RWPE1 (cell line): ENCODE results near the gene CHCHD1.
"Not testable (repeated sequence)": the region's sequence is repeated elsewhere in the genome, so short reads cannot be mapped to it uniquely, and the experiment has no call there.

Experiments used
- CTCF ChIA-PET: fragments of 350-600 bp; sonication (Branson Sonifier 250); formaldehyde crosslinking; extraction: SDS; loops from one replicate; lab custom pipeline; 2021; lab: Yijun Ruan, JAX
- POLR2A ChIA-PET: fragments of 400-600 bp; formaldehyde crosslinking; extraction: SDS; loops from one replicate; lab custom pipeline; 2020; ENCODE audit warnings: antibody characterized with exemption; ENCODE audit not compliant: low non-redundant PET; lab: Yijun Ruan, JAX
- DNase-seq: peaks from one replicate; pipeline ENCODE4 v3.0.0; 2012; ENCODE audit warnings: low spot score
- H3K27ac ChIP-seq: fragments of 450-650 bp; 2 replicates; pipeline ENCODE4 v1.5.1; 2017
- TF ChIP-seq, protein P1 (sequence below): fragments of 450-650 bp; conservative IDR thresholded peaks from 2 replicates; pipeline ENCODE4 v1.5.1; 2017; ENCODE audit warnings: low read depth, mild to moderate bottlenecking

The CHCHD1 gene

DNA sequence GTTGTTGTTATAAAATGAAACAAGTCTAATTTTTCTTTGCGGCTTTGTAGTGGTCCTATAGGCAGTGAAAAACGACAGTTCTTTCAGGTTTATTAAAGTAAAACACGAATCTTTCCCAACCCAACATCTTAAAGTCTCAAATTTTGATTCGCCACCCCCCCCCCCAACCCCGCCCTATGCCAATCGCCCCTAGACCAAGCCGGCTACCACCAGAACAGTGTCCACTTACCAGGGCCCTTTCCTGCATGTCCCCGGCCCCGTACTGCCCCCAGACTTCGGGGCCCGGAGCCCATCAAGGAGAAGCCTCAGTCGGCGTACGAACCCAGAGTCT lies 335 bp upstream of the CHCHD1 start:
- POLR2A ChIA-PET = interaction anchor here (0.8 kb wide), 1 partner anchor 29 kb away, joined by 3 read pairs; no protein-coding TSS in a partner anchor
- TF ChIP-seq, protein P1, sequence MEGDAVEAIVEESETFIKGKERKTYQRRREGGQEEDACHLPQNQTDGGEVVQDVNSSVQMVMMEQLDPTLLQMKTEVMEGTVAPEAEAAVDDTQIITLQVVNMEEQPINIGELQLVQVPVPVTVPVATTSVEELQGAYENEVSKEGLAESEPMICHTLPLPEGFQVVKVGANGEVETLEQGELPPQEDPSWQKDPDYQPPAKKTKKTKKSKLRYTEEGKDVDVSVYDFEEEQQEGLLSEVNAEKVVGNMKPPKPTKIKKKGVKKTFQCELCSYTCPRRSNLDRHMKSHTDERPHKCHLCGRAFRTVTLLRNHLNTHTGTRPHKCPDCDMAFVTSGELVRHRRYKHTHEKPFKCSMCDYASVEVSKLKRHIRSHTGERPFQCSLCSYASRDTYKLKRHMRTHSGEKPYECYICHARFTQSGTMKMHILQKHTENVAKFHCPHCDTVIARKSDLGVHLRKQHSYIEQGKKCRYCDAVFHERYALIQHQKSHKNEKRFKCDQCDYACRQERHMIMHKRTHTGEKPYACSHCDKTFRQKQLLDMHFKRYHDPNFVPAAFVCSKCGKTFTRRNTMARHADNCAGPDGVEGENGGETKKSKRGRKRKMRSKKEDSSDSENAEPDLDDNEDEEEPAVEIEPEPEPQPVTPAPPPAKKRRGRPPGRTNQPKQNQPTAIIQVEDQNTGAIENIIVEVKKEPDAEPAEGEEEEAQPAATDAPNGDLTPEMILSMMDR = no peak
- H3K27ac ChIP-seq = peak overlapping the region; percentile 90
- no peak for DNase-seq
- CTCF ChIA-PET = interaction anchor here (0.8 kb wide), 1 partner anchor 97 kb away, joined by 4 read pairs; no protein-coding TSS in a partner anchor

DNA sequence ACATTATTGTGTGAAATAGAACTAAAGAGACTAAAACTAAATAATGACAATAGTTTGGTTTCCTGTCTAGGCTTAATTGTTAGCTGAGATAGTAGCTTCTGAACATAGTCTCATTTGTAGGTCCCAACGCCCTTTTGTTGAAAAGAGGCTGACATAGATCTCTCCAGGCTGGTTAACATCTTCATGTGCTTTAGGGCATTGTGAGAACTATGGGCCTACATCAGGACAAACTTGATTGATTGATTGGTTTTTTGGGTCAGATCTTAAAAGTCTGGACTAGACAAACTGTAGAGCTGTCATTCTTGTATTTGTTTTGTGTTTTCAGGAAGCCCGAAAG lies 869 bp downstream of the CHCHD1 start:
- TF ChIP-seq, protein P1 = no peak
- DNase-seq = no peak
- ChIA-PET CTCF (interaction anchor here (0.6 kb wide), 1 partner anchor 24 kb away, joined by 3 read pairs; no protein-coding TSS in a partner anchor), POLR2A (no interaction called here)
- H3K27ac ChIP-seq = no peak overlapping the region

DNA sequence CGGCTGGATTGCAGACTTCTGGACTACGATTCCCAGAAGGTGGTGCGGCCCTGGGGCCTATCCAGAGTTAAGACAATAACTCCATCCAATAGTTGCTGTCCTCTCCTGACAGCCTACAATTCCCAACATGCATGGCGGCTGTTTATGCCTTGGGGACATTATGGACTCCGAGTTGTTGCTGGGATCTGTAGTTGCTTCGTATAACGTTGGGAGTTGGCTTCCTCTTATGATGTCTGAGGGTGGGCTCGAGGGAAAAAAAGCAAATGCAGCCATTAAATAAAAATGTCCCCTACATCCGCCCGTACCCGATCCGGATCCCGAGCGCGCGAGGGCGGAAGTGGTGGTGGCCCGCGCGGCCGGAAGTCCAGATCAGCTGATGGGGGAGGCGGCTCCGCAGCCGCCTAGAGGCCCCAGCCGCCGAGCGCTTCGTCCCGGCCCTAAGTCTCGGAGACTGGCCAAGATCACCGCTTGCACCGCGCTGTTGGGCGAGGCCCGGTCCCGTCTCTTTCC lies 3.4 kb downstream of the CHCHD1 start, which contains the start of gene ZSWIM8:
Gene ZSWIM8 (plus strand): TSS at position 396 of the 510 bp plus-strand sequence. CDS start 273 bp downstream, outside the sequence.
- POLR2A ChIA-PET = no interaction called here
- H3K27ac ChIP-seq = peak within 1 kb of the TSS; percentile 84
- peak; percentile 98 for DNase-seq
- CTCF ChIA-PET = interaction anchor here (1.0 kb wide), 1 partner anchor 18 kb away, joined by 7 read pairs; no protein-coding TSS in a partner anchor
- TF ChIP-seq, protein P1 = no peak

DNA sequence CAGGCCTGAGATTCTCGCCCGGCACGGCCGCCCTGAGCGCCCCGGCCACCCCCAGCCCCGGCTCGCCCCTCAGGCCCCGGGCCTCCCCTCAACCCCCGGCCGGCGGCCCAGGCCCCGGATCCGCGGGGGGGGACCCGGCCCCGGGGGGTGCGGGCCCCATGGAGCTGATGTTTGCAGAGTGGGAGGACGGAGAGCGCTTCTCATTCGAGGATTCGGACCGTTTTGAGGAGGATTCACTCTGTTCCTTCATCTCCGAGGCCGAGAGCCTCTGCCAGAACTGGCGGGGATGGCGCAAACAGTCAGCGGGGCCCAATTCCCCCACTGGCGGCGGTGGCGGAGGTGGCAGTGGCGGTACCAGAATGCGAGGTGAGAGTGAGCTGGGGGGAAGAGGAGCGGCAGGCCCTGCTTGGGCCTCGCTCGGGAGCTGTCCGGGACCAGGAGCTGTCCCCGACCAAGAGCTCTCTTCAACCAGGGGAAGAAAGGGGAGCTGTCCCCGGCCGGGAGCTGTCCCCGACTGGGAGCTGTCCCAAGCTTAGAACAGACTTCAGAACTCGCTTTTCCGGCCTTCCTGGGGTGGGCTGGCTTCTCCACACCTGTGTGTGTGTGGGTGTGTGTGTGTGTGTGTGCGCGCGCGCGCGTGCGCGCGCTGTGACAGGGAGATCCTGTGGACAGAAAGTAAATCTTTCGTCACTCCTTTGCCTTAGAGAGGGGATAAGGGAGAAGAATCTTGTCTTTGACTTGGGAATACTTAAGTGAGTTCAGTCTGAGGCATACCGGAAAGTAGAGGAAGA lies 4.1 kb downstream of the CHCHD1 start:
- CTCF ChIA-PET = interaction anchor here (0.7 to 1.3 kb wide), 3 partner anchors 11 to 36 kb away, joined by 5 to 7 read pairs (median 5); no protein-coding TSS in a partner anchor
- TF ChIP-seq, protein P1 = no peak
- H3K27ac ChIP-seq = peak overlapping the region; percentile 84
- no peak for DNase-seq
- POLR2A ChIA-PET = interaction anchor here (0.7 to 1.1 kb wide), 3 partner anchors 24 to 55 kb away, joined by 4 to 5 read pairs (median 4); no protein-coding TSS in a partner anchor

DNA sequence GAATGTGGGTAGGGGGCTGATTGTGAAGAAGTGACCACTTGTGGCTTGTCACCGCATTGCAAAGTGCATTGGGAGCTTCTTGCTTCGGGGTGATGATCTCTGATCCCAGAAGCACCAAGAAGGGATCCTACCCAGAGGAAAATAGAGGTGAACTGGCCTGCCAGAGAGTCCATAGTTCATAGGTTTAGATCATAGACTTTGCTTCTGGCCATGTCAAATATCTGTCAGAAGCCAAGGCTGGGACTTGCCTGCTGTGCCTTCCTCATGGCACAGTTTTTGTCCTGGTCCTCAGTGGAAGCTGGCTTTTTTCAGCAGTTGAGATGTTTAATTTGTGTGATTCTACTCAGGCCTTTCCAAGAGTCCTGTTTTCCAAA lies 4.7 kb downstream of the CHCHD1 start:
- peak overlapping the region; percentile 84 for H3K27ac ChIP-seq
- ChIA-PET CTCF (interaction anchor here (1.3 kb wide), 1 partner anchor 12 kb away, joined by 5 read pairs; no protein-coding TSS in a partner anchor), POLR2A (interaction anchor here (0.7 to 1.1 kb wide), 3 partner anchors 24 to 56 kb away, joined by 4 to 5 read pairs (median 4); no protein-coding TSS in a partner anchor)
- no peak for DNase-seq
- TF ChIP-seq, protein P1 = no peak

DNA sequence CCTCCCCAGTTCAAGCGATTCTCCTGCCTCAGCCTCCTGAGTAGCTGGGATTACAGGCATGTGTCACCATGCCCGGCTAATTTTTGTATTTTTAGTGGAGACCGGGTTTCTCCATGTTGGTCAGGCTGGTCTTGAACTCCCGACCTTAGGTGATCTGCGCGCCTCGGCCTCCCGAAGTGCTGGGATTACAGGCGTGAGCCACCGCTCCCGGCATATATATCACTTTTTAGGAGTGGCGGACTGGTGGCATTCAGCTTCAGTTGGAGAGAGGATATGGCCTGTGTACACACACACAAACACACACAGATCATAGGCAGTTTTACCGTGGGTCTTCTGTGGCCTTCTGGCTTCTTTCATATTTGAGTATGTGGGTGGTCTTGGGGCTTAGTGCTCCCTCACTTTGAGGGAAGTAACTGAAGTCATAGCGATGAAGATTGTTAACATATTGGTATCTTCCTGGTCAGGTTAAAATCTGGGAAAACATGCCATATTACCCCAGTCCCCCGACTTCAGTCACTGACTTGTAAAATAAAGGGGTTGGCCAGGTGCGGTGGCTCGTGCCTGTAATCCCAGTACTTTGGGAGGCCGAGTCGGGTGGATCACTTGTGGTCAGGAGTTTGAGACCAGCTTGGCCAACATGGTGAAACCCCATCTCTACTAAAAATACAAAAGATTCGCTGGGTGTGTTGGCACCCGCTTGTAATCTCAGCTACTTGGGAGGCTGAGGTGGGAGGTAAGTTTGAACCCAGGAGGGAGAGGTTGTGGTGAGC lies 5.4 kb downstream of the CHCHD1 start:
- peak overlapping the region; percentile 84 for H3K27ac ChIP-seq
- DNase-seq = not testable (repeated sequence)
- POLR2A ChIA-PET = interaction anchor here (1.1 kb wide), 1 partner anchor 23 kb away, joined by 4 read pairs; no protein-coding TSS in a partner anchor
- CTCF ChIA-PET = interaction anchor here (1.3 kb wide), 1 partner anchor 12 kb away, joined by 5 read pairs; no protein-coding TSS in a partner anchor
